Activated CD8-positive, alpha-beta memory T cell treated with anti-CD3 and anti-CD28 coated beads, Interleukin-2, amount 50 U/mL, for 24 hours (primary cell): ENCODE data around the gene IGFBP4.

Source experiments
- DNase-seq: peaks from one replicate; pipeline ENCODE4 v3.0.0-alpha.2; 2020; ENCODE audit errors: extremely low read depth

IGFBP4 gene

GRCh38 chr17:40490289-40490853 is 47.1 kb downstream of the IGFBP4 start:
- no peak for DNase-seq

- DNase-seq, result no peak
Measured at GRCh38 chr17:40490982-40491381, 47.7 kb downstream of the IGFBP4 start.

- no peak for DNase-seq
Measured at GRCh38 chr17:40491486-40491885, 48.2 kb downstream of the IGFBP4 start.

GRCh38 chr17:40493697-40494096 is 50.4 kb downstream of the IGFBP4 start:
- no peak for DNase-seq

GRCh38 chr17:40495140-40495539 is 51.9 kb downstream of the IGFBP4 start:
- DNase-seq, result no peak

GRCh38 chr17:40496170-40496569 is 52.9 kb downstream of the IGFBP4 start:
- no peak for DNase-seq

GRCh38 chr17:40496634-40497420 is 53.6 kb downstream of the IGFBP4 start:
- no peak for DNase-seq

- no peak for DNase-seq
Measured at GRCh38 chr17:40497695-40498094, 54.4 kb downstream of the IGFBP4 start.

- DNase-seq, result no peak
Measured at GRCh38 chr17:40498281-40499084, 55.2 kb downstream of the IGFBP4 start.

GRCh38 chr17:40499551-40500189 is 56.4 kb downstream of the IGFBP4 start:
- no peak for DNase-seq

- no peak for DNase-seq
Measured at GRCh38 chr17:40500190-40500589, 56.9 kb downstream of the IGFBP4 start.

GRCh38 chr17:40500709-40501108 is 57.5 kb downstream of the IGFBP4 start:
- no peak for DNase-seq

- no peak for DNase-seq
Measured at GRCh38 chr17:40501499-40501911, 58.3 kb downstream of the IGFBP4 start, which contains the start of gene TNS4. TSS of gene TNS4 (minus strand) at chr17:40501623. CDS start at chr17:40496425, 5,198 bp downstream.

GRCh38 chr17:40502716-40503115 is 59.5 kb downstream of the IGFBP4 start:
- no peak for DNase-seq

- DNase-seq, result no peak
Measured at GRCh38 chr17:40503154-40503553, 59.9 kb downstream of the IGFBP4 start.

- DNase-seq, result no peak
Measured at GRCh38 chr17:40506786-40507185, 63.5 kb downstream of the IGFBP4 start.
